K562 (cell line): Measurements from ENCODE around the gene ERP27. TPM values are rescaled to one million over a fixed set of nuclear protein-coding genes. Genes with fewer than 3 reads are reported as not detected.

Source experiments
- ATAC-seq: fragments of 200-7000 bp; cut with Tn5 transposase; 3 replicates; pipeline ENCODE4 v1.9.1; 2020; ENCODE audit warnings: moderate library complexity
- BruUV-seq: library from RNA; stranded (reverse); fragments of 400-500 nt; replicated peaks from 2 replicates; lab custom pipeline; 2021; lab: Mats Ljungman, UMichigan
- CTCF ChIA-PET: fragments of 300-600 bp; formaldehyde crosslinking; extraction: SDS; loops from one replicate; lab custom pipeline; 2021; ENCODE audit warnings: low intra/inter-chr PET ratio; lab: Yijun Ruan, JAX
- POLR2A ChIA-PET: fragments of 300-600, 350-650 bp; sonication (Branson Sonifier 250); formaldehyde crosslinking; extraction: SDS; loops from one replicate; lab custom pipeline; 2021; ENCODE audit warnings: antibody characterized with exemption, inconsistent platforms; lab: Yijun Ruan, JAX
- DNase-seq, 4 experiments: peaks; one replicate each; pipeline versions ENCODE4 v3.0.0 to v3.0.0-alpha.2; 2011 to 2018; ENCODE audit warnings: low spot score in 3 of 4, mixed read lengths in 3 of 4; ENCODE audit errors: extremely low read depth in 1 of 4
- FAIRE-seq: peaks from 2 replicates; lab custom pipeline; 2011; peaks lifted over from hg19 to GRCh38; lab: Jason Lieb, UNC
- H2AFZ ChIP-seq: 2 replicates; pipeline ENCODE4 v1.6.0; 2011; ENCODE audit warnings: low read depth, low read length, control low read depth, inconsistent platforms
- H3K27ac ChIP-seq: fragments of 200-600 bp; 3 replicates; pipeline ENCODE4 v1.8.0; 2011; ENCODE audit warnings: low read depth, mild to moderate bottlenecking, control low read depth, inconsistent platforms, low read length, moderate library complexity, mixed read lengths; ENCODE audit errors: extremely low read depth
- H3K27me3 ChIP-seq, 2 experiments: fragments of 300-600 bp in 1 of 2; 2 replicates in 1 of 2; 3 replicates in 1 of 2; pipeline versions ENCODE4 v1.6.0 to v1.8.0; 2011; ENCODE audit warnings: inconsistent platforms in 2 of 2, low read length in 2 of 2, mild to moderate bottlenecking in 1 of 2, mixed read lengths in 1 of 2, moderate library complexity in 1 of 2; ENCODE audit not compliant: control insufficient read depth in 2 of 2, insufficient read depth in 2 of 2
- H3K36me3 ChIP-seq: fragments of 300-600 bp; 3 replicates; pipeline ENCODE4 v1.8.0; 2011; ENCODE audit warnings: mild to moderate bottlenecking, low read length, inconsistent platforms; ENCODE audit not compliant: control insufficient read depth, insufficient read depth
- H3K4me1 ChIP-seq, 2 experiments: fragments of 200-600 bp in 1 of 2; replicated peaks in 1 of 2; 2 replicates in 1 of 2; 3 replicates in 1 of 2; pipeline versions ENCODE4 v1.5.1 to v1.8.0; 2011; ENCODE audit warnings: inconsistent platforms in 2 of 2, low read length in 2 of 2, mild to moderate bottlenecking in 1 of 2, mixed read lengths in 1 of 2, moderate library complexity in 1 of 2; ENCODE audit not compliant: control insufficient read depth in 2 of 2, insufficient read depth in 2 of 2
- H3K4me2 ChIP-seq: 2 replicates; pipeline ENCODE4 v1.6.1; 2011; ENCODE audit warnings: low read length, control low read depth, inconsistent platforms, mixed read lengths; ENCODE audit not compliant: insufficient read depth
- H3K4me3 ChIP-seq: fragments of 200-600 bp; sonication (generic), shearing (Covaris generic); 2 replicates; pipeline ENCODE4 v1.5.1; 2016; ENCODE audit warnings: control low read depth, inconsistent platforms
- H3K79me2 ChIP-seq: fragments of 200-600 bp; 3 replicates; pipeline ENCODE4 v1.8.0; 2011; ENCODE audit warnings: low read length, inconsistent platforms; ENCODE audit not compliant: control insufficient read depth, insufficient read depth
- H3K9ac ChIP-seq, 2 experiments: 2 replicates each; pipeline versions ENCODE4 v1.6.0 to v1.6.1; 2011; ENCODE audit warnings: low read depth in 2 of 2, low read length in 2 of 2, control low read depth in 1 of 2, inconsistent platforms in 1 of 2, mild to moderate bottlenecking in 1 of 2, mixed read lengths in 1 of 2; ENCODE audit not compliant: insufficient read depth in 1 of 2
- H3K9me1 ChIP-seq: one replicate; pipeline ENCODE4 v1.6.0; 2011; ENCODE audit warnings: inconsistent platforms, mild to moderate bottlenecking, low read length, moderate library complexity; ENCODE audit not compliant: control insufficient read depth, insufficient read depth
- H3K9me3 ChIP-seq: replicated peaks from 2 replicates; pipeline ENCODE4 v1.5.1; 2011; ENCODE audit warnings: low read depth, low read length, inconsistent platforms; ENCODE audit not compliant: control insufficient read depth, insufficient read depth
- H4K20me1 ChIP-seq: replicated peaks from 2 replicates; pipeline ENCODE4 v1.6.1; 2011; ENCODE audit warnings: low read length, inconsistent platforms, mixed read lengths; ENCODE audit not compliant: control insufficient read depth, insufficient read depth
- E2F4 ChIP-seq: sonication (generic); formaldehyde crosslinking; IDR thresholded peaks from 2 replicates; pipeline ENCODE4 v1.8.0; 2022; ENCODE audit warnings: mild to moderate bottlenecking, low read depth, missing genetic modification reagents
- IFI16 ChIP-seq: fragments of 250-450 bp; sonication (Bioruptor Pico); IDR thresholded peaks from 2 replicates; pipeline ENCODE4 v2.1.2; 2022; ENCODE audit warnings: mild to moderate bottlenecking, inconsistent platforms
- MAZ ChIP-seq, 2 experiments: fragments of 450-650 bp in 1 of 2; sonication (generic) in 1 of 2; formaldehyde crosslinking; IDR thresholded peaks in 1 of 2; conservative IDR thresholded peaks in 1 of 2; 2 replicates each; pipeline versions ENCODE4 v1.4.0 to v1.5.0; 2020; ENCODE audit warnings: mild to moderate bottlenecking in 1 of 2, missing genetic modification reagents in 1 of 2
- ZC3H11A ChIP-seq: IDR thresholded peaks from 2 replicates; pipeline ENCODE4 v1.6.1; 2012; ENCODE audit warnings: low read depth, low read length, improper control_type of control experiment
- ZNF165 ChIP-seq: fragments of 250-450 bp; sonication (Bioruptor Pico); IDR thresholded peaks from 2 replicates; pipeline ENCODE4 v1.4.0; 2020; ENCODE audit warnings: borderline replicate concordance
- ZNF277 ChIP-seq: fragments of 250-450 bp; sonication (Bioruptor Pico); IDR thresholded peaks from 2 replicates; pipeline ENCODE4 v1.8.0; 2022; ENCODE audit warnings: inconsistent platforms, mild to moderate bottlenecking, moderate library complexity, borderline replicate concordance
- ZNF282 ChIP-seq: sonication (generic); formaldehyde crosslinking; IDR thresholded peaks from 2 replicates; pipeline ENCODE4 v1.8.1; 2023; ENCODE audit warnings: missing genetic modification reagents
- ZNF311 ChIP-seq: fragments of 250-450 bp; sonication (Bioruptor Pico); IDR thresholded peaks from 2 replicates; pipeline ENCODE4 v1.4.0; 2020; ENCODE audit warnings: mild to moderate bottlenecking, moderate library complexity
- ZNF444 ChIP-seq: fragments of 250-450 bp; sonication (Bioruptor Pico); IDR thresholded peaks from 2 replicates; pipeline ENCODE4 v1.4.0; 2020; ENCODE audit warnings: mild to moderate bottlenecking, moderate library complexity
- WGBS: fragments of 100-300 bp; shearing (Covaris generic); methylation state at CpG from one replicate; pipeline ENCODE4 v1.1.6; 2016; ENCODE audit warnings: low coverage, mixed read lengths; ENCODE audit not compliant: insufficient coverage; ENCODE audit errors: missing lambda C conversion rate; 5-methylcytosine and 5-hydroxymethylcytosine counted together
- in situ Hi-C: fragments of 300-500 bp; cut with MboI; formaldehyde crosslinking; loops from 4 replicates; pipeline ENCODE4 v1.15.0; 2018; ENCODE audit warnings: inconsistent platforms, mixed read lengths
- intact Hi-C: fragments of 100-400 bp; cut with micrococcal nuclease; formaldehyde crosslinking; loops from 2 replicates; pipeline ENCODE4 v1.14.2; 2022
- polyA plus RNA-seq, 8 experiments: library from polyadenylated mRNA; depleted of rRNA in 4 of 8; stranded (reverse) in 5 of 8; unstranded in 3 of 8; fragments of >200 nt; fragmentation: Nextera tagmentation in 2 of 8; fragmentation: Illumina TruSeq in 1 of 8; extraction: Ambion mirVana in 2 of 8; extraction: Trizol in 1 of 8; gene quantifications; 2 replicates each; pipeline versions ENCODE4 v1.2.1 to v1.2.3, GENCODE V29; 2011 to 2014; ENCODE audit warnings: inconsistent platforms in 1 of 8, missing spikeins in 1 of 8
- total RNA-seq, 7 experiments: library from RNA; depleted of rRNA in 6 of 7; stranded (reverse); fragments of >200 nt in 6 of 7; fragmentation: Illumina TruSeq in 2 of 7; extraction: Trizol in 2 of 7; gene quantifications; 2 replicates each; pipeline versions ENCODE4 v1.2.1 to v1.2.3, GENCODE V29; 2011 to 2021; ENCODE audit warnings: low replicate concordance in 1 of 7

ERP27 gene
- total and polyA plus RNA-seq, 9 of the 15 experiments (the other 6 are each of a cell fraction or from before 2014, with no cell fraction given), result 0.07 to 0.27 (median 0.11) TPM; not detected in 6

GRCh38 chr12:14982562-14982961 lies 44.2 kb upstream of the ERP27 start:
- 14% methylated on average over 1 of the region's 1 CpG for WGBS
- H3K36me3 ChIP-seq, result no peaks in the 10 kb centered on the region
- no peak overlapping the region for H3K4me2 ChIP-seq
- H3K9me3 ChIP-seq, result no peaks in the 10 kb centered on the region
- H4K20me1 ChIP-seq, result no peaks in the 10 kb centered on the region
- BruUV-seq, result no TSS peak
- ChIA-PET POLR2A (no interaction called here), CTCF (no interaction called here)
- no peaks in the 10 kb centered on the region for H3K9me1 ChIP-seq
- H3K27me3 ChIP-seq, result peaks cover 0 to 10% of the 10 kb centered on the region in 2 experiments; a peak in 1 of 5 replicates
- no peak overlapping the region for H2AFZ ChIP-seq
- no peaks in the 10 kb centered on the region for H3K79me2 ChIP-seq
- ATAC-seq, result no peak
- H3K4me3 ChIP-seq, result no peak overlapping the region
- FAIRE-seq, result no peak
- TF ChIP-seq ZNF282 (CRISPR knock-in tag), result no peak
- TF ChIP-seq ZNF165 (CRISPR knock-in tag), result no peak
- no peak for TF ChIP-seq ZNF277 (CRISPR knock-in tag)
- no peak for TF ChIP-seq E2F4 (CRISPR knock-in tag)
- TF ChIP-seq ZNF311, result no peak
- TF ChIP-seq IFI16, result no peak
- TF ChIP-seq MAZ (CRISPR knock-in tag; conservative IDR thresholded peaks at IDR 0.05 in 1 of 2, IDR thresholded peaks at IDR 0.05 in 1 of 2), result no peak
- TF ChIP-seq ZC3H11A, result no peak
- TF ChIP-seq ZNF444 (CRISPR knock-in tag), result no peak
- in situ Hi-C loops (no loop called here), intact Hi-C loops (no loop called here)
- DNase-seq, result no peak
- H3K27ac ChIP-seq, result no peak overlapping the region
- H3K4me1 ChIP-seq, result no peaks in the 10 kb centered on the region
- H3K9ac ChIP-seq, result no peak overlapping the region
